HG03159 (cell line): ENCODE data around the gene USP6NL.
A peak's percentile ranks its signal among the peaks of the same experiment; 100 is the strongest.

ENCODE experiments used
- ATAC-seq: cut with Tn5 transposase; IDR thresholded peaks from one replicate; pipeline ENCODE4 v1.9.1; 2021; ENCODE audit warnings: mild to moderate bottlenecking, moderate library complexity; ENCODE audit not compliant: unreplicated experiment

The USP6NL gene

DNA sequence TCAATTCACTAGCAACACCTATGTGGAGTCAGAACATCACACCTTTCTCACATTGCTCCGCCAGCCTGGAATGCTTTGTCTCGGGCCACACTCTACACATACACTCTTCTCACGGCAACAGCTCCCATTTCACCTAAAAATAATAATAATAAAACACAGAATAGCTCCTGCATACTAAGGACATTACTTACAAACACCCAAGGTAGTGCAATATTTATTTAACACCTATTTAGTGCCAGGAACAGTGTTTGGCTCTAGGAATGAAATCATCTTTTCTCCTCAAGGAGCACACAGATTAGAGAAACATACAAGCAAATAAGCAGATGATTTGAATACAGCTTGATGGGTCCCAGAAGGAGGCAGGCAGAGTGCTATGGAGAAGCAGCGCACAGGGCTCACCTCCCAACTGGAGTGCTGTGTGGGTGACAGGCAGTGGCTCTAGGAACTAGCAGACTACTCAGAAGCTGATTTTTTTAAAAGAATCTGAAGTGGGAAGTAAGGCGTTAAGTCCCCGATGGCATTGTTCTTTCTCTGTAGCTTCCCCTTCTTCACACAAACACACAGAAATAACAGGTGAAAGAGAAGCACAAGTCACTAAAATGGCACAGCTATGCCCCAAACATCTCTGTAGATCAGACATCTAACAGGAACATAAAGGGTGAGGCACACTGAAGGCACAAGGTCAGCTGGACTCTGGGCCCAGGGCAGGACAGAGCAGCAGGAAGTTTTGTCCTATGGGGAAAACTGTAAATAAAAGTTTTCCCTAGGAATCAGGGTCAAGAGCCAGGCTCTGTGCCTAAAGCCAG lies 16.7 kb downstream of the USP6NL start:
- no peak for ATAC-seq

DNA sequence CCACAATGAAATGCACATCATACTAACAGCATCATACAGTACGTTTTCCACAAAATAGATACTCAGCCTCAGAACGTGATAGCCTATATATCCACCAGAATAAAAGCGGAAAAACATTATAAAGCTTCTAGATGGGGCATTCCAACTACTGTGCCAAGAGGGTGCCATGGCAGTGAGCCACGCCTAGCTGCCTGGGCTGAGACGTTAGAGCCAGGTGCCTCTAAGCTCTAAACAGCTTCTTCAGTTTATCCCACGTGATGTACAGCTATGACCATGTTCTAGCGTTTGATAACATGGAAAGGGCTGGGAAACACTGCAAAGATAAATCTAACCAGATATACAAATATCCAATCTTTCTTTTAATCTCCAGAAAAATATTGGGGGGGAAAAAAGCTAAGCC lies 17.8 kb downstream of the USP6NL start:
- ATAC-seq = no peak

DNA sequence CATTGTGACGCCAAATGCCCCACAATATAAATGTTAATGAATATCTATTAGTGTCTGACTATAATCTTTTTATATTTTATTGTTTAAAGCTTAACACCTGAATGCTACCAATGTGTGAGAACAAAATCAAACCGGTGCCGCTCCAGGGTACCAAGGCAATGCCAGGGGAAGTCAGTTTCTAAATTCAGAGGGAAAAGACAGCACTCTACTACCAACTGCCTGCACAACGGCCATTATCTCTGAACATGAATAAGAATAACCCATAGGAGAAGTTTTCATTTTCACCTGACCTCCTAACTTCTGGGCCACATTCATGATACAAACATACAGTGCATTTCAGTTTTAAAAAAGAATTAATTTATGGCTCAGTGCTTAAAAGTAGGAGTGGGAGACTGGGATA lies 21.7 kb downstream of the USP6NL start:
- ATAC-seq = no peak

DNA sequence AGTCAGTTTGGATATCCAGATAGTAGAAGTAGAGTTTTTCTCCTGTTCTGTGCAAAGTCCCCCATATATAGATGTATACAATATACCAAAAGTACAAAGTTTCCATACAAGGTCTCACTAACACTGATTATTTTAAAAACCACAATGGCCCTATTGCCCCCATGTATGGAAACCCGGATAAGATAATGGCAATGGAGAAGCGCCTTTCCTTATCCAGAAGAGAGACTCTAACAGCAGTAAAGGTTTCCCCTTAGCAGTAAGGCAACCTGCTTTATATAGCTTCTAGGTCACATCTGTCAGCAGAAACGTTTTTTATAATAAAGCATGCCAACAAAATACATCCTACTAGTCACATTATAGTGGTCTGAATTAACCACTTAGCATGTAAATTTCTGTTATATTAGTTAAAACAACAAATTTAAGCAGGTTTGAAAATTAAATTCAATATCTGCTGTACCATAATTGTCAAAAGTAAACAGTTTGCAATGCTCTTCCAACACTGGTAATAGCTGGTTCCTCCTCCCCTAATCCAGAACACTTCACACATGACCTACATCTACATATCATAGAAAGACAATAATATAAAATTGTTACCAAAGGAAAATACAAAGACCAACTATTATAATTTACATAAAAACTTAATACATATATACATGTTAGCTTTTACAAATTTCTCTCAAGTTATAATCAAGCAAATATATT lies 22.4 kb downstream of the USP6NL start:
- ATAC-seq = no peak

DNA sequence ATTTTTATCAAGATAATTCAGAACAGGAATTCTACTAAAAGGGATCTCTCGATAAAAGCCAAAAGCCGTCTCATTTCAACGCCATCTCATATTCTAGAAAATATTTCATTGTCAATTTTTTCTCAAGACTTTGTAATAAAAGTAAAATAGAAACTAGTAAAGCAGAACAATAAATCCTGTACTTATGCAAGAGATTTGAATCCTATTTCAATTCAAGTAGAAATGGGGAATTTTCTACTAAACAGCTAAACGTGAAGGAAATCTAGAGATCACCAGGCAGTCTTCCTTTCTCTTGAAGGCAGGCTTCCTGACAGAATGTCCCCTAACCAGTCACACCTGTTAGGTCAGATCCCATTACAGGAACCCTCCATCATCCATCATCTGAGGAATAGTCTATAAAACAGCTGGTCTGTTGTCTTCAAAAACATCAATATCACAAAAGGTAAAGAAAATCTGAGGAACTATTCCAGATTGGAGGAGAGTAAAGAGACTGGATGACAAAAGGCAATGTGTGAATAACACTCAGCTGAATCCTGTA lies 23.7 kb downstream of the USP6NL start:
- ATAC-seq = no peak

DNA sequence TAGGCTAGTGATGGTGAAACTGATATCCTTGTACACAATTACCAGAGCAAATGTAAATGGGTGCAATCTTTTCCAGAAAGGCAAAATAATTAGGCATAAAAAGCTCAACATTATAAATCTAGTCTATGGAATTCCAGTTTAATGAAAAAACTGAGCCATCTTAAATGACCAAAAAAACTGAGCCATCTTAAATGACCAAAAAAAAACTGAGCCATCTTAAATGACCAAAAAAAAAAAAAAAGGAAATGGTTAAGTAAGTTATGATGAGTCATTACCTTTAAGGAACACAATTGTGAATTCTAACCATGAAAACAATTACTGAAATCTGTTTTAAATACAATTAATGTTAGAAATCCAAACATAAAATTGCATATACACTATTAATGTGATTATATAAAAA lies 25.3 kb downstream of the USP6NL start:
- ATAC-seq = no peak

DNA sequence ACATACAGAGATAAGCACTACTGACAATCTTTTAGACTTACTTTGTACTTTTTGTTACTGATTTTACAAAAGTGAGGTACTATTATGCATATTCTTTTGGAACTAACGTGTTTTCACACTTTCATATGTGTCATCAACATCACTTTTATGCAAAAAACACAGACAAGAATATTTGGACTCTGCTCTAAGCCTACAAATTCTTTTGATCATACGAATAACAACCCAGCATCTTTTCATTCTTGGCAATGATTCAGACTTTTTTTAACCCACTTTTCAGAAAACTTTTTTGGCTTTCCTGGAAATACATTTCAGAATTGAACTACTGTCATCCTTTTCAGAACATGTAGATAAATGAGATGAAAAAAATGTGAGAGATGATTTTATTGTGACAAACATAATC lies 30.2 kb downstream of the USP6NL start:
- ATAC-seq = no peak

DNA sequence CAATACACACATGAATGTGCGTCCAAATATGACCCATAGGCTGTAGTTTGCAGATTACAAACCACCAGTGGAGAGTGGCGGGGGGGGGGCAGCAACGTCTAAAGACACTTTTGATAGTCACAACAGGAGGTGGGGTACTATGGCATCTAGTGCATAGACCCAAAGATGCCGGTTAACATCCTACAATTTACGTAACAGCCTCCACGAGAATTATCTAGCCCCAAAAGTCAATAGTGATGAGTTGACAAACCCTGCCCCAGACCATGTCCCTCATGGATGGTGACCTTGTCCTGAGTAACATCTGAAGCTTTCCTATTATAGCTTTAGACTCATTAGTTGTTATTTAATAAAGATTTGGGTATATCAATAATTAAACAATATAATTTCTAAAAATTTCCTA lies 31.6 kb downstream of the USP6NL start:
- no peak for ATAC-seq

DNA sequence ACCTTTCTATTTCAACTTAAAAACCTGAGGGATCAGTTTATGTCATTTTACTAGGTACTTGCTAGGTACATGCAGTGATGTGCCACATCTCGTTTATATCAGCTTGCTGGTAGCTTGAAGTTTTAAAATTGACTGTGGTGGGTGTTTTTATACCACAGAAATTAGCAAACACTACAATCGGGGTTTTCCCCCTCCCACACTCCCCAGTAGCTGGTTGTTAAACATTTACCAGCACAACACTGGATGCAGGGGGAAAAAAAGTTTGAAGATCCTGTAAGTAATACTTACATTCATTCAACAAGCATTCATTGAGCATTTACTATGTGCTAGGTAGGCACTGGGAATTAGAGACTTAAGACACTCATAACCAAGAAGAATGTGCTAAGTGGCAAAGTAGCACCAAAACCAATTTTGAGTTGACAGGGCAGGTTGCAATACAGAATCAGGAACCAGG lies 32.6 kb downstream of the USP6NL start:
- ATAC-seq = no peak

DNA sequence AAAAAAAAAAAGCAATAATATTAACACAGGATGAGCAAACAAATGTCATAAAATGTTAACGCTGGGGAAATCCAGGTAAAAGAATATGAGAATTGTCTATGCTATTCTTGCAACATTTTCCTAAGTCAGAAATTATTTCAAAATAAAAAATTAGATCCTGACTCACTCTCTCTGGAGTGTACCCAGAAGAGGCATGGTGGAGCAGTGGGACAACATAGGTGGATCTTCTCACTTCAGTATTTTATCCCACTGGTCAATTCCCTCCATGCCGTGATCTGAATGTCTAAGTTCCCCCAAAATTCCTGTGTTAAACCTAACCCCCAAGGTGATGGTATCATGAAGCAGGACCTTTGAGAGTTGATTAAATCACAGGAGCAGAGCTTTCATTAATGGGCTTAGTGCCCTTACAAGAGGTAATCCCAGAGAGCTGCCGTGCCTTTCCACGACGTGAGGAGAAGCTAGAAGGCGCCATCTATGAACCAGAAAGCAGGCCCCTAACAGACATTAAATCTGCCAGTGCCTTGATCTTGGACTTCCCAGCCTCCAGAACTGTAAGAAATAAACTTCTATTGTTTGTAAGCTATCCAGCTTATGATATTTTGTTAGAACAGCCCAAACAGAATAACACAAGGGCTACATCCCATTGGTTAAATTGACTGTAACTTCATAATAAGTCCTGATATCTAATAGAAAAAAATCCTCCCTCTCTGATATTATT lies 35.2 kb downstream of the USP6NL start:
- ATAC-seq = no peak

DNA sequence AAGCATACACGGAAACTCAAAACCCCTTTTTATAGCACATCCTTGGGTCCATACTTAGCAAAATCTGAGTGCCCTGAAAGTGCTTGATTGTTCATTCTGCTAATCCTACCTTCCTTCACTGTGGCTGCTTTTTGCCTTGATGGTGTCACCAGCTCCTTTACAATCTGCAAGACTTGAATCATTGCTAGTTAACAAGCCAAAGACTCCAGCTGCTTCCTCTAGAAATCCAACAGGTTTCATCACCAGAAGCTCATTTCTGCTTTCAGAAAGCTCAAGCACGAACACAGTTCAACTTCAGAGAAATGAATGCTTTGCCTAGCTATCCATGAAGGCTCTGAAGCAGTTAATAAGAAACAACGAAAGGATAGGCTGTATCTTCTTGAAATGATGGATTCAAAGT lies 38.0 kb downstream of the USP6NL start:
- ATAC-seq = peak; percentile 66

DNA sequence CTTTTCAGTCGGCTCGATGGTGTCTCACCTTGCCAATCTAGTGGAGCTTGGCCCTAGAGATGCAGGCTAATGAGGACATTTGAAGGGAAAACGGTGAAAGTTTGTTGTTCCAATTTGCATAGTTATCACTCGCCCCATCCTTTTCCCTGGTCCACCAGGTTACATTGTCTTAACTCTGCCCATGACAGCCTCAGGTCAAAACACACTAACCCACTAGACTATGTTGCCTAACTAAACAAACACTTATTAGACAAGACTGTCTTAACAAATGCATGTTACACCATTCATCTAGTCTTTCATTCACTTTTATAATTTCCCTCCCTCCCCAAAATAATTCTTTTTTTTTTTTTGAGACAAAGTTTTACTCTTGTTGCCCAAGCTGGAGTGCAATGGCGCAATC lies 40.7 kb downstream of the USP6NL start:
- no peak for ATAC-seq

DNA sequence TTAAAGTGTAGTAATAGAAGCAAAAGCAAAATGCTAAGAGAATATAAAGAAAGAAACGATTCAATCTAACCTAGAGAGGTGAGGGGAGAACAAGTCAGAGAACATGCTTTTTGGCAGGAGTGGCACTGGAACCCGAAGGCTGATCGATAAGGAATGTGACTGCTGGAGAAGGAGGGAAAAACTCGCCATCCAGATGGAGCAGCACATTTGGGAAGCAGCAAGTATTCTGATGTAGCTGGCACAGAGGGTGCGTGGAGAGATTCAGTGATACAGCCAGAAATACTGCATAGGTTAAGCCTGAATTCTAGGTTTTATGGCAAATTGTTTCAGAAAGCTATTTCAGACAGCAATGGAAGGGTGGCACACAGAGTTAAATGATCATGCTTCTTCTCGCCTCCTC lies 42.0 kb downstream of the USP6NL start:
- no peak for ATAC-seq

DNA sequence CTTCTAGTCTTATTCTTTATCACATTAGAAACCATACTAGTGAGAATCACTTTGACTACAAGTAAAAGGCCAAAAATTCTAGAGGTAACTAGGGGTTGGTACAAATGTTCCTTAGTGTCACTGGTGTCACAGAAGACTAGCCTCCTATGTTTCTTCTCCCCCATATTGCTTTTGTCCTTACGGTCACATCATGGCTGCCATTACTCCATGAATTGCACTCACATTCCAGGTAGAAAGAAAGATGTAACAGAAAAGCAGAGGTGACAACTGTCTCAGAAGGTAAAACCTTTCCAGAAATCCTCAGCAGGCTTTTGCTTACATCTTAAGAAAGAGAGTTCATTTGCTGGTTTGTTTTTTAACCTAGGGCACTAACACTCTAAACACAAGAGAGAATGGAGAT lies 42.9 kb downstream of the USP6NL start:
- no peak for ATAC-seq

DNA sequence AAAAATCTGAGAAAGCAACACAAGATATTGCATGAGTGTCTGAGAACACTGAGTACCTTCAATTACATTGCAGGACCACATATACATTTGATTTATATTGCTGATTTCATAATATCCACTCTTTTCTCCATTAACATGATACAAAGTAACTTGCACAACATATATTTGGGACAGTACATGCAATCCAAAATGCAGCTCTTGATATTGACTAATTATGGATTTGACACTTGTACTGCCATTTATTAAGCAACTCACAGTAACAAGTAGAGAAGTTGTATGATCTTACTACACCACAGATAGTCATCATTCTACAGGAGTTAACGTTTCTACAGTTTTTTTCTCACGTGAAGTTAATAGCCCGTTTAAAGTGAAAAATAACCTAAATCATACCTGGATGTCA lies 46.7 kb downstream of the USP6NL start:
- ATAC-seq = no peak

DNA sequence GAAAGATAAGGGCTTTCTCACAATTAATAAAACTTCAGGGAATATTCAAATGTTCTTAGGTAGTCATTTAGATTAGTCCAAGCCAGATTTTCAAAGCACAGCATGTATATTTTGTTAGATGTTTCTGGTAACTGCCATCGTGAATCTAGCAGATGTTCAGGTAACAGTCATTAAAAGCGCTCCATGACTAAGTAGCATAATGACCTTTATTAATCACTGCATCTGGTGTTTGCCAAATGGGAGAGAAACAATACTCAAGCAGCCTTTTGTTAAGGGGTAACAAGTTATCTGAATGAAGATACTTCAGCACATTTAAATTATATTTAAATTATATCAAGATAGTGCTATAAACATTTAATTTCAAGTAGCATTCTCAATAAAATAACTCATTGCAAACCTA lies 47.5 kb downstream of the USP6NL start:
- no peak for ATAC-seq

DNA sequence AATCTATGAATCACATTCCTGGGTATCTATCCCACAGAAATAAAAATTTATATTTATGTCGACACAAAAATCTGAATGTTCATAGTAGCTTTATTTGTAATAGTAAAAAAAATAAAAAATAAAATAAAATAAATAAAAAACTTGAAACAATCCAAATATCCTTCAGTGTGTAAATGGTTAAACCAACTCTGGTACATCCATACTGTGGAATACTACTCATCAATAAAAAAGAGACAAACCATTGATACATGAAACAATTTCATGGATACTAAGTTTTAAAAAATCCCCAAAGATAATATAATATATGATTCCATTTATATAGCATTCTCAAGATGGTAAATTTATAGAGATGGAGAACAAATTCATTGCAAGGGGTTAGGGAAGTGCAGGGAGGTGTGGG lies 48.6 kb downstream of the USP6NL start:
- ATAC-seq = no peak

DNA sequence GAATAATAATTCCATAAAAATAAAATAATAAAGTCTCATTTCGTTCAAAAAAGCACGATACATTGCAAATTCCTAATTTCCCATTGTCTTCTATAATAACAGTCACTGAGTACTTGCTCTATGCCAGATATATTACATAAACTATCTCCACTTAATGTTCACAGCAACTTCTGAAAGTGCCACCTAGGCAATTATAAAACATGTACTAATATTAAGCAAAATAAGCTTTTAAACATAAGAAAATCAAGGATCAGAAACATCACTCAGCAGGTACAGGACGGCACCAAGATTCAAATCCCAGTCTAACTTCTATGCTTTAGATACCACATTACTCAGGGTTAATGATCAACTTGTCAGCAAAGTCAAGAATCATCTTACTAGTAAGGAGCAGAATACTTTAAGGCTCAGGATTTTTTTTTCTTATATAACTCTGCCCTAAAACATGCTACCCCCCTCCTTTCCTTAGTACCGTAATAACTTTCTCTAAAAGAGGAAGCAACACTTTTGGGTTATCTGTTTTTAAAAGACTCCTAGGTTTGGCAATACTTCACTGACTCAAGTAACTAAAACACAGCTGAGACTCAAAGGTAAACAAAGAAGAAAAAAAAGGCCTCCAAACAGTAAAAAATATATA lies 51.3 kb downstream of the USP6NL start:
- peak; percentile 90 for ATAC-seq

DNA sequence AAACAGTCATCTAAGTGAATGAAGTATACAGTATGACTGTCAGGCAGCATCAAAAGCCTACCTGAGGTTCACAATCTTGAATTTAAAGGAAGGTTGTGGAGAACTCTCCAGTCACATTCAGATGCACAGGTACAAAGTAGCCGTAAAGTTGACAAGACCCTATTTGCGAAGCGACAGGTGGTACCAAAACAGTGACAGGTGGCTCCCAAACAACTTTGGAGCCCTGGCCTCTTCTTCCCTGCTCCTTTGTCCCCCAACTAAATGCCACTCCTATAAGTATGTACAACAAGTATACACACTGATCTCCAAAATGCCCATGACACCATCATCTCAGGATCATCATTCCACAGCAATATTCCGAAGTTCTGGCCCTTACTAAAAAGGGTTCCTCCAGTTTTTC lies 53.5 kb downstream of the USP6NL start:
- no peak for ATAC-seq

DNA sequence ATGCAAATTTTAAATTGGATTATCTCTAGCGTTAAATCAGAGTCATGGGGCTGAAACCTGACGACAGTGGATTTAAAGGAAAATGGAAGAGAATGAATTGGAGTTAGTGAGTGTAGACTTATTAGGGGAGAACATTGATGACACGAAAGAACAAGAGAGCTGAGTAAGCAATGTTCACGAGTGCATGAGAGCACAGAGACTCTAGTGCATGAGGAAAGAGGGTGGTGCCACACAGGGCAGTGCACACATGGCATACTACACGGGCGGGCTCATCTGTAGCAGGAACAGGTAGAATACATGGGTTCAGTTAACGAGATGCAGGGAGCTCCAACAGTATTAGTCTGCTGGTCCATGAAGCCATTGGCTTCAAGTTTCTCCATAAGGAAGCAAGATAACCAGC lies 53.9 kb downstream of the USP6NL start:
- ATAC-seq = no peak

DNA sequence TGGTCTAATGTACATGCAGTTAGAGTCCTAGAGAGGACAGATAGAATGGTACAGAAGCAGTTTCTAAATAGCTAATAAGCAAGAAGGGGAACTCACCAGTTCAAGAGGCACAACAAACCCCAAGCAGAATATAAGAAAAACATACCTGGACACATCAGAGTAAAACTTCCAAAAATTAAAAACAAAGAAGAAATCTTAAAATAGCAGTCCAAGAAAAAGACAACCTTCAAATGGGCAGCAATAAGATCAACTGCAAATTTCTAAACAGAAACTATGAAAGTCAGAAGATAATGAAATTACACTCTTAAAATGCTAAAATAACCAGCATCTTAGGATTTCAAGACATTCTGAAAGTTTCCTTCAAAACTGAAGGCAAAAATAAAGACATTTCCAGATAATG lies 55.9 kb downstream of the USP6NL start:
- ATAC-seq = no peak
